IMR-90 (cell line): ENCODE data around the gene BTBD9. TPM values are rescaled to one million over a fixed set of nuclear protein-coding genes. Genes with fewer than 3 reads are reported as not detected.

Experiments used
- ATAC-seq: fragments of 200-7000 bp; cut with Tn5 transposase; 2 replicates; pipeline ENCODE4 v1.9.1; 2020; ENCODE audit warnings: low read depth, mild to moderate bottlenecking, moderate library complexity
- BruUV-seq: library from RNA; stranded (reverse); fragments of 400-500 nt; replicated peaks from 2 replicates; lab custom pipeline; 2021; lab: Mats Ljungman, UMichigan
- CTCF ChIA-PET: fragments of 300-600 bp; formaldehyde crosslinking; extraction: SDS; loops from one replicate; lab custom pipeline; 2021; ENCODE audit warnings: antibody characterized with exemption; lab: Yijun Ruan, JAX
- POLR2A ChIA-PET: fragments of 300-600 bp; sonication (Branson Sonifier 250); formaldehyde crosslinking; loops from one replicate; lab custom pipeline; 2022; ENCODE audit warnings: antibody characterized with exemption; ENCODE audit not compliant: unreplicated experiment; lab: Charles Lee
- DNase-seq: peaks from one replicate; pipeline ENCODE4 v3.0.0; 2013
- H2AFZ ChIP-seq: replicated peaks from 2 replicates; pipeline ENCODE3; 2013; ENCODE audit warnings: low read length, mild to moderate bottlenecking; ENCODE audit not compliant: poor library complexity
- H2AK5ac ChIP-seq: 2 replicates; pipeline ENCODE4 v1.6.1; 2013; ENCODE audit warnings: low read depth, low read length, inconsistent platforms
- H2AK9ac ChIP-seq: replicated peaks from 2 replicates; pipeline ENCODE3; 2013; ENCODE audit warnings: mild to moderate bottlenecking, low read depth, low read length, moderate library complexity; ENCODE audit not compliant: poor library complexity
- H2BK120ac ChIP-seq: 2 replicates; pipeline ENCODE4 v1.6.1; 2013; ENCODE audit warnings: low read depth, low read length, inconsistent platforms
- H2BK15ac ChIP-seq: 3 replicates; pipeline ENCODE4 v1.6.1; 2013; ENCODE audit warnings: low read depth, low read length, inconsistent platforms
- H2BK20ac ChIP-seq: 2 replicates; pipeline ENCODE4 v1.6.1; 2013; ENCODE audit warnings: low read depth, mild to moderate bottlenecking, inconsistent platforms, low read length, moderate library complexity
- H2BK5ac ChIP-seq: 2 replicates; pipeline ENCODE4 v1.6.1; 2013; ENCODE audit warnings: mild to moderate bottlenecking, low read depth, low read length, inconsistent platforms; ENCODE audit not compliant: poor library complexity, severe bottlenecking
- H3K14ac ChIP-seq: replicated peaks from 2 replicates; pipeline ENCODE4 v1.6.1; 2013; ENCODE audit warnings: low read depth, low read length, inconsistent platforms
- H3K18ac ChIP-seq: 2 replicates; pipeline ENCODE4 v1.6.1; 2013; ENCODE audit warnings: low read depth, low read length, control low read depth
- H3K23ac ChIP-seq: 2 replicates; pipeline ENCODE4 v1.6.1; 2013; ENCODE audit warnings: low read depth, low read length, inconsistent platforms
- H3K27ac ChIP-seq: 2 replicates; pipeline ENCODE4 v1.5.1; 2013; ENCODE audit warnings: mild to moderate bottlenecking, control low read depth, low read length; ENCODE audit not compliant: insufficient read depth
- H3K27me3 ChIP-seq: 2 replicates; pipeline ENCODE4 v1.6.1; 2013; ENCODE audit warnings: low read length; ENCODE audit not compliant: control insufficient read depth, insufficient read depth
- H3K36me3 ChIP-seq: 2 replicates; pipeline ENCODE4 v1.6.1; 2013; ENCODE audit warnings: low read length, mixed read lengths; ENCODE audit not compliant: control insufficient read depth, insufficient read depth
- H3K4ac ChIP-seq: 2 replicates; pipeline ENCODE4 v1.6.1; 2013; ENCODE audit warnings: low read depth, low read length, inconsistent platforms
- H3K4me1 ChIP-seq: 2 replicates; pipeline ENCODE4 v1.6.1; 2013; ENCODE audit warnings: low read length, mixed read lengths; ENCODE audit not compliant: control insufficient read depth, insufficient read depth
- H3K4me2 ChIP-seq: 2 replicates; pipeline ENCODE4 v1.6.1; 2013; ENCODE audit warnings: low read depth, mild to moderate bottlenecking, control low read depth, low read length, moderate library complexity
- H3K4me3 ChIP-seq: 2 replicates; pipeline ENCODE4 v1.5.1; 2013; ENCODE audit warnings: low read depth, mild to moderate bottlenecking, control low read depth, low read length, moderate library complexity; ENCODE audit not compliant: insufficient read depth
- H3K56ac ChIP-seq: 2 replicates; pipeline ENCODE4 v1.6.1; 2013; ENCODE audit warnings: low read length, inconsistent platforms; ENCODE audit not compliant: insufficient read depth; ENCODE audit errors: extremely low read depth
- H3K79me1 ChIP-seq, 2 experiments: 2 replicates each; pipeline ENCODE4 v1.6.1; 2013; ENCODE audit warnings: low read length in 2 of 2, inconsistent platforms in 1 of 2, low read depth in 1 of 2
- H3K9ac ChIP-seq: 2 replicates; pipeline ENCODE4 v1.6.1; 2013; ENCODE audit warnings: low read depth, low read length, control low read depth
- H3K9me1 ChIP-seq: 2 replicates; pipeline ENCODE4 v1.6.1; 2013; ENCODE audit warnings: low read length, inconsistent platforms; ENCODE audit not compliant: insufficient read depth
- H3K9me3 ChIP-seq: 2 replicates; pipeline ENCODE4 v1.6.1; 2013; ENCODE audit warnings: low read length; ENCODE audit not compliant: control insufficient read depth, insufficient read depth
- H4K20me1 ChIP-seq: 2 replicates; pipeline ENCODE4 v1.6.1; 2013; ENCODE audit warnings: low read length, inconsistent platforms; ENCODE audit not compliant: insufficient read depth
- H4K5ac ChIP-seq: 2 replicates; pipeline ENCODE4 v1.6.1; 2013; ENCODE audit warnings: mild to moderate bottlenecking, low read depth, low read length, control low read depth
- H4K8ac ChIP-seq, 2 experiments: 2 replicates each; pipeline ENCODE4 v1.6.1; 2013; ENCODE audit warnings: low read depth in 2 of 2, low read length in 2 of 2, control low read depth in 1 of 2, inconsistent platforms in 1 of 2
- H4K91ac ChIP-seq: 2 replicates; pipeline ENCODE4 v1.6.1; 2013; ENCODE audit warnings: low read depth, low read length, inconsistent platforms; ENCODE audit not compliant: insufficient read depth
- BHLHE40 ChIP-seq: fragments of 150-350 bp; IDR thresholded peaks from 2 replicates; pipeline ENCODE4 v1.6.1; 2016; ENCODE audit warnings: mild to moderate bottlenecking, low read depth, low read length
- CEBPB ChIP-seq: IDR thresholded peaks from 2 replicates; pipeline ENCODE4 v1.6.1; 2012; ENCODE audit warnings: low read depth, low read length, improper control_type of control experiment
- CHD1 ChIP-seq: IDR thresholded peaks from 2 replicates; pipeline ENCODE4 v1.6.1; 2012; ENCODE audit warnings: low read depth, low read length, improper control_type of control experiment
- MAFK ChIP-seq: IDR thresholded peaks from 2 replicates; pipeline ENCODE4 v1.6.1; 2012; ENCODE audit warnings: low read depth, low read length, improper control_type of control experiment
- MAZ ChIP-seq: IDR thresholded peaks from 2 replicates; pipeline ENCODE4 v1.6.1; 2012; ENCODE audit warnings: low read depth, mild to moderate bottlenecking, low read length, improper control_type of control experiment, moderate library complexity, borderline replicate concordance
- MXI1 ChIP-seq: IDR thresholded peaks from 2 replicates; pipeline ENCODE4 v1.6.1; 2012; ENCODE audit warnings: low read depth, mild to moderate bottlenecking, low read length, moderate library complexity, borderline replicate concordance
- NFE2L2 ChIP-seq: fragments of 150-350 bp; IDR thresholded peaks from 2 replicates; pipeline ENCODE4 v1.6.1; 2016; ENCODE audit warnings: low read depth, mild to moderate bottlenecking, low read length
- POLR2A ChIP-seq: IDR thresholded peaks from 2 replicates; pipeline ENCODE4 v1.6.1; 2012; ENCODE audit warnings: mild to moderate bottlenecking, low read depth, low read length
- RAD21 ChIP-seq: IDR thresholded peaks from 2 replicates; pipeline ENCODE4 v1.6.1; 2012; ENCODE audit warnings: low read length, improper control_type of control experiment
- SMC3 ChIP-seq: fragments of 150-350 bp; IDR thresholded peaks from 2 replicates; pipeline ENCODE4 v1.6.1; 2016; ENCODE audit warnings: low read depth, mild to moderate bottlenecking, antibody characterized with exemption, low read length, moderate library complexity
- WGBS, 2 experiments: methylation state at CpG; one replicate each; pipeline versions ENCODE4 v1.1.5 to v1.1.7; 2013; ENCODE audit warnings: missing lambda C conversion rate in 2 of 2; ENCODE audit not compliant: insufficient read length in 1 of 2; ENCODE audit errors: extremely low coverage in 2 of 2; 5-methylcytosine and 5-hydroxymethylcytosine counted together
- dilution Hi-C: fragments of 300-500 bp; cut with HindIII; formaldehyde crosslinking; loops from one replicate; pipeline ENCODE4 v1.14.3; 2018; ENCODE audit warnings: low sequenced_read_pairs; ENCODE audit not compliant: unreplicated experiment
- in situ Hi-C: fragments of 300-500 bp; cut with MboI; formaldehyde crosslinking; loops from 3 replicates; pipeline ENCODE4 v1.14.3; 2019; ENCODE audit warnings: low sequenced_read_pairs, inconsistent platforms, mixed read lengths
- intact Hi-C: fragments of 100-400 bp; cut with micrococcal nuclease; formaldehyde crosslinking; loops from 2 replicates; pipeline ENCODE4 v1.10.0; 2022
- polyA plus RNA-seq, 3 experiments: library from polyadenylated mRNA; depleted of rRNA; stranded (reverse); fragments of >200 nt; gene quantifications; 2 replicates each; pipeline ENCODE4 v1.2.3, GENCODE V29; 2012; ENCODE audit warnings: low replicate concordance in 1 of 3
- total RNA-seq: library from RNA; depleted of rRNA; stranded (reverse); fragments of >200 nt; gene quantifications from 2 replicates; pipeline ENCODE4 v1.2.3, GENCODE V29; 2012
- TF ChIP-seq, protein P1 (sequence below): fragments of 150-350 bp; IDR thresholded peaks from 2 replicates; pipeline ENCODE4 v1.6.1; 2017; ENCODE audit warnings: mild to moderate bottlenecking, antibody characterized with exemption, low read length, low read depth
- TF ChIP-seq, protein P2 (sequence below): conservative IDR thresholded peaks from 2 replicates; pipeline ENCODE4 v1.5.1; 2012; ENCODE audit warnings: mild to moderate bottlenecking, low read depth, low read length, improper control_type of control experiment
- TF ChIP-seq, protein P3 (sequence below): fragments of 150-350 bp; IDR thresholded peaks from 2 replicates; pipeline ENCODE4 v1.6.1; 2016; ENCODE audit warnings: low read depth, mild to moderate bottlenecking, low read length, moderate library complexity, borderline replicate concordance

The BTBD9 gene
- total and polyA plus RNA-seq, 2 of the 4 experiments (the other 2 are of a cell fraction): 4.1 to 22.0 TPM

DNA sequence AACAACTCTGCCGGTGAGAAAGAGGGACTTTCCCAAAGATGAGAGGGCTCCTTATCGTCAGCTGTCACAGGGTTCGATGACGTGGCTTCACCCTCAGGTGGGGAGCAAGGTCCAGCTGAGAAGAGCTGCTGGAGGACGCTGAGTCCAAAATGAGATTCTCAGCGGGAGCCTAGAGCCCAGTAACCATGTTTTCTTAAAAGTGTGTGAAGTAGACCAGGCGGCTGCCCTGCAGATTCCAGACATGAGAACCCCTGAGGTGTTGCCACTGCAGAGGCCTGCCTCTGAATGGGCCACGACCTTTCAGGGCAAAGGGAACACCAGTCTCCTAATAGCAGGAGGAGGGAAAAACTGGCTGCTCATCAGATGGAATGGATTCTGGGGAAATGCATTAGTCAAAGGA, 375.1 kb downstream of the BTBD9 start:
- Histone ChIP-seq H3K4ac (peak overlapping the region; percentile 70; the same call in 1 of the 2 replicates), H2AK5ac (peak overlapping the region; percentile 50; the same call in 1 of the 2 replicates), H2BK5ac (no peak overlapping the region), H3K79me1 (peaks cover 0 to 5% of the 10 kb centered on the region in 2 experiments; a peak in 2 of 4 replicates), H4K8ac (peak overlapping the region in 1 of 2 experiments; percentile 12; a peak in 1 of 4 replicates), H3K14ac (peak overlapping the region; percentile 56), H4K20me1 (no peaks in the 10 kb centered on the region), H3K4me1 (peaks cover 23% of the 10 kb centered on the region), H2BK15ac (peak overlapping the region; percentile 71; the same call in 1 of the 3 replicates), H3K9me3 (no peaks in the 10 kb centered on the region), H2BK20ac (peak overlapping the region; percentile 79; the same call in 1 of the 2 replicates), H3K27ac (no peak overlapping the region), H3K23ac (peak overlapping the region; percentile 23; the same call in 1 of the 2 replicates), H3K56ac (no peak overlapping the region), H3K4me3 (no peak overlapping the region), H2AFZ (peak overlapping the region; percentile 21), H4K91ac (peak overlapping the region; percentile 30), H2AK9ac (no peak overlapping the region), H4K5ac (no peak overlapping the region), H2BK120ac (peak overlapping the region; percentile 84; the same call in 1 of the 2 replicates), H3K4me2 (no peak overlapping the region), H3K9ac (no peak overlapping the region), H3K9me1 (peaks cover 12% of the 10 kb centered on the region), H3K27me3 (no peaks in the 10 kb centered on the region), H3K18ac (no peak overlapping the region), H3K36me3 (no peaks in the 10 kb centered on the region)
- ATAC-seq (no peak), DNase-seq (peak; percentile 54)
- dilution Hi-C loops (no loop called here), in situ Hi-C loops (no loop called here), intact Hi-C loops (loop anchor here (5.0 kb wide), 1 partner anchor 73 kb away; no protein-coding TSS in a partner anchor)
- TF ChIP-seq RAD21: no peak
- no peak for TF ChIP-seq MXI1
- no peak for TF ChIP-seq BHLHE40
- no peak for TF ChIP-seq MAFK
- TF ChIP-seq, protein P1, sequence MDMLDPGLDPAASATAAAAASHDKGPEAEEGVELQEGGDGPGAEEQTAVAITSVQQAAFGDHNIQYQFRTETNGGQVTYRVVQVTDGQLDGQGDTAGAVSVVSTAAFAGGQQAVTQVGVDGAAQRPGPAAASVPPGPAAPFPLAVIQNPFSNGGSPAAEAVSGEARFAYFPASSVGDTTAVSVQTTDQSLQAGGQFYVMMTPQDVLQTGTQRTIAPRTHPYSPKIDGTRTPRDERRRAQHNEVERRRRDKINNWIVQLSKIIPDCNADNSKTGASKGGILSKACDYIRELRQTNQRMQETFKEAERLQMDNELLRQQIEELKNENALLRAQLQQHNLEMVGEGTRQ: no peak
- TF ChIP-seq, protein P2, sequence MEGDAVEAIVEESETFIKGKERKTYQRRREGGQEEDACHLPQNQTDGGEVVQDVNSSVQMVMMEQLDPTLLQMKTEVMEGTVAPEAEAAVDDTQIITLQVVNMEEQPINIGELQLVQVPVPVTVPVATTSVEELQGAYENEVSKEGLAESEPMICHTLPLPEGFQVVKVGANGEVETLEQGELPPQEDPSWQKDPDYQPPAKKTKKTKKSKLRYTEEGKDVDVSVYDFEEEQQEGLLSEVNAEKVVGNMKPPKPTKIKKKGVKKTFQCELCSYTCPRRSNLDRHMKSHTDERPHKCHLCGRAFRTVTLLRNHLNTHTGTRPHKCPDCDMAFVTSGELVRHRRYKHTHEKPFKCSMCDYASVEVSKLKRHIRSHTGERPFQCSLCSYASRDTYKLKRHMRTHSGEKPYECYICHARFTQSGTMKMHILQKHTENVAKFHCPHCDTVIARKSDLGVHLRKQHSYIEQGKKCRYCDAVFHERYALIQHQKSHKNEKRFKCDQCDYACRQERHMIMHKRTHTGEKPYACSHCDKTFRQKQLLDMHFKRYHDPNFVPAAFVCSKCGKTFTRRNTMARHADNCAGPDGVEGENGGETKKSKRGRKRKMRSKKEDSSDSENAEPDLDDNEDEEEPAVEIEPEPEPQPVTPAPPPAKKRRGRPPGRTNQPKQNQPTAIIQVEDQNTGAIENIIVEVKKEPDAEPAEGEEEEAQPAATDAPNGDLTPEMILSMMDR: no peak
- no peak for TF ChIP-seq POLR2A
- no peak for TF ChIP-seq CHD1
- no peak for TF ChIP-seq NFE2L2
- no peak for TF ChIP-seq CEBPB
- TF ChIP-seq, protein P3, sequence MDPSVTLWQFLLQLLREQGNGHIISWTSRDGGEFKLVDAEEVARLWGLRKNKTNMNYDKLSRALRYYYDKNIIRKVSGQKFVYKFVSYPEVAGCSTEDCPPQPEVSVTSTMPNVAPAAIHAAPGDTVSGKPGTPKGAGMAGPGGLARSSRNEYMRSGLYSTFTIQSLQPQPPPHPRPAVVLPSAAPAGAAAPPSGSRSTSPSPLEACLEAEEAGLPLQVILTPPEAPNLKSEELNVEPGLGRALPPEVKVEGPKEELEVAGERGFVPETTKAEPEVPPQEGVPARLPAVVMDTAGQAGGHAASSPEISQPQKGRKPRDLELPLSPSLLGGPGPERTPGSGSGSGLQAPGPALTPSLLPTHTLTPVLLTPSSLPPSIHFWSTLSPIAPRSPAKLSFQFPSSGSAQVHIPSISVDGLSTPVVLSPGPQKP: no peak
- TF ChIP-seq MAZ: no peak
- TF ChIP-seq SMC3: no peak
- no CpG with 5 or more reads among the region's 8 CpGs for whole genome bisulfite sequencing, 2 experiments
- ChIA-PET CTCF (no interaction called here), POLR2A (no interaction called here)
- no TSS peak for BruUV-seq
